NCI-H2171 treated with DMSO at 0.1 percent for 48 hours (cell line): ENCODE measurements around the gene TF.

ENCODE experiments used
- DNase-seq: peaks from one replicate; lab custom pipeline; 2025; lab: John Stamatoyannopoulos, UW

The TF gene

DNA sequence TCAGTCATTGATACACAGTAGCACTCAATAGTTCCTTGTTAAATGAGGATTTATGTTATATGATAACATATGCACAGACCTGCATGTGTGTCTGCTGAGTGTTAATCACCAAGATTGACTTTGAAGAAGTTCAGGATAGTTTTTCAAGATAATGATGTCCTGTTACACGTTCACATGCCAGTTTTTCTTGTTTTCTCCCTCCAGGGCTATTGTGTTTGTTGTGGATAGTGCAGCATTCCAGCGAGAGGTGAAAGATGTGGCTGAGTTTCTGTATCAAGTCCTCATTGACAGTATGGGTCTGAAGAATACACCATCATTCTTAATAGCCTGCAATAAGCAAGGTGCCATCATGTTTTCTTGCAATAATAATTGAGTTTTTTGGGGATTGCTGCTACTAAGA is 69.2 kb downstream of the TF start:
- no peak for DNase-seq

DNA sequence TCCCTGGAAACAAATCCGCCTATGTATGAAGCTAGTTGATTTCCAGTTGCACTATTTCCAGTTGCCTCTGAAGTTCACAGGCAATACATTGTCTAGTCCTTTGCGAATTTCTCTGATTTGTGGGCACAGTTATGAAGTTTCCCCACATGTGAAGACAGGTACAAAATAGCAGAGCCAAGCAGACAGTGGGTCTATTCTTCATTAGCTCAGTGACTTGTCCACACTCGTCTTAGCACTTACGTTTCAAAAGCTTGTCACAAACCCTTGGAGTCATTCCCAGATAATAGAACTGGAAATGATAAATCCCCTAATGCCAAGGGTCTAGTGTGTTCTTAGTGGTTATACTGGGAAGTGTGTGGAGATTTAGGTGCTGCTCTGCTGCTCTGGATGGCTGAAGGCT is 73.9 kb downstream of the TF start:
- no peak for DNase-seq

DNA sequence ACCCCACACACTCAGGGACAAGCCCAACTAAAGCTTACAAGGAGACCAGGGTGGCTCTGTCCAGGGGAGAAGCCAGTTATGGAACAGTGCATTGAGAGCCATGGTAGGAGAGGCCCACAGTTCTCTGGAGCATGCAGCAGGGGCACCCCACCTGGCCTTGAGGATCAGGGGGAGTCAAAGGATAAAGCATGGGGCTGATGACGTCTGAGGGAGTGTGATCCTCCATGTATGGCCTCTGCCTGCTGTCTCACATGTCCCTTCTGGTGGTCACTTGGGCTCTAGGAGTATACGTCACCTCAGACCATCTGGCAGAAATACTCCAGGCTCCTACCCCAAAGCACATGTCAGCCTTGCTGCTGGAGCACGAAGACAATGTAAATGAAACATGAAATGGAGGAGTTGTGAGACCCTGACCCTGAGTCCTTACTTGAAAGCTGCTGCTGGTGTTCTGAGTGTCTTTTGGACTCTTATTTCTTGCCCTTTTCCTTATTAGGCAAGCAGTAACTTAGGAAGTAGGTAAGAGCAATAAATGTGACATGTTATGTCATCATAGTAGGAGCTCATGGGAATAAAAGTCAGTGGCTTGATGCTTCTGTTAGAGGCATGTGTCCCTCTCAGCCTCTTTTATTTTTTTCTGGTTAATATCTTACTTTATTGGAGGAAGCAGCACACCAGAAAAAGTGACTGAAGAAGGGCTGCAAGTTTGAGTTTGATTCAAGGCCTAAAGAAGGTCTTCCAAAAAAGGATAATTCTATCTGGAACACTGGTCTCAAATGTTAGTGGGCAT is 74.9 kb downstream of the TF start:
- DNase-seq = no peak

DNA sequence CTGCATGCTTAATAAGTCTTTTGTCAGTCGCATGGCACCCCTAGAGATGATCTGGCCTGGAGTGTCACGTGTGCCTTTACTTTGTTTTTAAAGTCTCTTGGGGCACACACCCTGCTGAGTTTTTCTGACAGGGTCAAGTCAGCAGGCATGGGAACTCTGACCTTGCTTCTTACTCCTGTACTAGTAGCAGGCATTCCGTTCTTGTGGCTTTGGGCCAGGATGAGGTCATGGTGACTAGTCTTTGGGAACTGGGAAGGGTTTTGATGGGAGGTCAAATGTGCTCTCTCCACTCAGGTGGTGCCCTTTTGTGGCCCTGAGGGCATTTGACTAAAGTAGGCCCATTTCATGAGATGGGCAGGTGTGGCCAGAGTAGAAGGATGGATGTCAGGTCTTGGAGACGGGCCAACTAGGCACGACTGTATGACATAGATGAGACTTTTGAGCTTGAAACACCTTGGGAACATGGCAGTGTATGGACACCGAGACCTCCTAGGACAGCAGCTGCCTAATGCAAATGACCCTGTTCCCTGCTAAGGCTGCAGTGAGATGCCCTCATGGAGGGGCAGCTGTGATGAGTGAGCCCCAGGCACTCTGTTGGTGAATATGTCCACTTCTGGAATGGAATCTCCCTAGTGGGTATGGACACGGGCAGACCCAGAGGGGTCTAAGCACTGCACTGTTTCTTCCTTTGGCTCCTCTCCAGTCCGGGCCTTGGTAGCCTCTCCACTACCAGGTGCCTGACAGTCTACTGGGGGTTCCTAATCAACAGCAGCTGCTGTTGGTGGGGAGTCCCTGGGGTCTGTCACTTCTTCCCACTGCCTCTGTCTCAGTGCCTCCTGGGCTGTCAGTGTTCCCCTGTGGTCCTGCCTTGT is 75.8 kb downstream of the TF start:
- no peak for DNase-seq

DNA sequence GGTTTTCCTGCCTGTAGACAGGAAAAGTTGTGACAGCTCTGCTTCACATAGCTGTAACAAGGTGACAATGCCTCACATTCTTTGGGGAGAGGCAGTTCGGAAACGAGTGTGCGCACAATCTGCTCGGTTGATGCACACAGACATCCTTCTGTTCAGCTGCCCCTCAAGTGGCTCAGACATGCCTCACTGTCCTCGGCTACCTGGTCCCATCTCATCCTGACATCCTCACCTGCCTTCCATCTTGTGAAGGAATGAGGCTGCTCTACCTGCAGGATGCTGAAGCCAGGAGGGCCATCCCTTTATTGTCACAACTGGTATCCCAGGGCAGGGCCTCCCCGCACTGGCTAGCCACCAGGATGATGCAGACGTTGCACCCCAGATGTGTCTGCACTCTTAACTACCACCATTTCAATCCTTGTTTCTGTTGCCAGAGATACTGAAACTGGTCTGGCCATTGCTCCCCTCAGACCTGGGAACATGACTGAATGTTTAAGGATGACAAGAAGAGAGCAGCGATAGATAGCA is 78.8 kb downstream of the TF start:
- no peak for DNase-seq

DNA sequence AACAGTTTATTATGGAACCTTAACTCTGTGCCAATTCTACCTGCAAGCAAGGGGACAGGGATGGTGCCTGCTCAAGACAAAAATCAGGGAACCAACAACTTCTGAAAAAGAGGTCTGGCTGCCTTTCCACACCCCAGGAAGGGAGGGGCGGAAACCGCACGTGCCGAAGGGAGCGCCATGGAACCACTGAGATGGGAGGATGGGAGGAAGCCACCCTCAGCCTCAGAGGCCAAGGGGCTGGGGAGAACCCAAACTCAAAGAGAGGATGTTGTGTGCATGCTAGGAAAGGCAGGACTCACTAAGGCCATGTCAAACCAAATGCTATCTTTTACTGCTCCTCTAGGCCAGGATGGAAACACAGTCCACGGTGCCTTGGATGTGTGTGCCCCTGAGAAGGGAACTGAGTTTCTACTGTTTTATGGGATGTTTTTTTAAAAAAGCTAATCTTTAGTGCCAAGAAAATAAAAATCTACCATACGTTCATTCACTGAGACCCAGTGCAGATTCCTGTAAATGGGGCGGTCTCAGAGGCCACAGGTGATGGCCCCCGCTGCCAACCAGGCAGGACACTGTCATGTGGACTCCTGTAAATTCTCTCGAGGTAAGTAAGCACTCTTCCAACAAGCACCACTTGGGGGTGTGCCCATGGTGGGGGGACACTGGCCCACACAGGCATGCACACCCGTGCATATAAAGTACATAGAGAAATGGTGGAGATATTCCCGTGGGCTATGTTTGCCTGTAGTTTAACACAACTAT is 80.0 kb downstream of the TF start:
- DNase-seq = no peak

DNA sequence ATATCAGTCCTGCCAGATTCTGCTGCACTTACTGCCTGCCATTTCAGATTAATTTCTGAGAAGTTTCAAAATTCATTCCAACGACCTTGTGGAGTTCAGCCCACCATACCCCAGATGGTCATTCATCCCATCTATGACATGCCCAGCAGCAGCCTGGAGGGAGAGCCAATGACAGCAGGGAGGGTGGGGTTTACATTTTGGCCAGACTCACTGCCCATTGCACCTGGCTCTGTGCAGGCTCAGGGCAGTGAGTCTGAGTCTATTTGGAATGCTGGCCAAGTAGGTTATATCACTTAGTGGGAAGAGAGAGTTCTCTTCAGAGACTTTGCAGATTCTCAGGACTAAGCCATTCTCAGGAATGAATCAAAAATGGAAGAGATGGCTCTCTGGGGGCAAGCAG is 80.9 kb downstream of the TF start:
- no peak for DNase-seq

DNA sequence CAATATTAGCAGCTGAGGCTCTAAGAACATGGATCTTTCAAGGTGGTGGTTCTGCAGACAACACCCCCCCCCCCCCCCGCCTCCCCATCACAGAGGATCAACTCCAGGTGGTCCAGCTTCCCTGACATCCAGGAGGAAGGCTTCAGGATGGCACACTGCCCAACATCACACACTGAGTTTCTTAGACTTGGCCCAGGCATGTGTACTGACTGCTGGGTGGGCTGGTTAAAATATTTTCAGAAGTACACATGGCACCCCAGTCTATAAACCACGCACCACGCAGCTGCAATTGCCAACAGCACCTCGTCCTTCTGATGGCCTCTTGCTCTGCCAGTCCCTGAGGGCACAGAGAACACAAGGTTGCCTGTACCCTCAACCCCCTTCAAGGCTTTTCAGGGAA is 81.5 kb downstream of the TF start:
- no peak for DNase-seq

DNA sequence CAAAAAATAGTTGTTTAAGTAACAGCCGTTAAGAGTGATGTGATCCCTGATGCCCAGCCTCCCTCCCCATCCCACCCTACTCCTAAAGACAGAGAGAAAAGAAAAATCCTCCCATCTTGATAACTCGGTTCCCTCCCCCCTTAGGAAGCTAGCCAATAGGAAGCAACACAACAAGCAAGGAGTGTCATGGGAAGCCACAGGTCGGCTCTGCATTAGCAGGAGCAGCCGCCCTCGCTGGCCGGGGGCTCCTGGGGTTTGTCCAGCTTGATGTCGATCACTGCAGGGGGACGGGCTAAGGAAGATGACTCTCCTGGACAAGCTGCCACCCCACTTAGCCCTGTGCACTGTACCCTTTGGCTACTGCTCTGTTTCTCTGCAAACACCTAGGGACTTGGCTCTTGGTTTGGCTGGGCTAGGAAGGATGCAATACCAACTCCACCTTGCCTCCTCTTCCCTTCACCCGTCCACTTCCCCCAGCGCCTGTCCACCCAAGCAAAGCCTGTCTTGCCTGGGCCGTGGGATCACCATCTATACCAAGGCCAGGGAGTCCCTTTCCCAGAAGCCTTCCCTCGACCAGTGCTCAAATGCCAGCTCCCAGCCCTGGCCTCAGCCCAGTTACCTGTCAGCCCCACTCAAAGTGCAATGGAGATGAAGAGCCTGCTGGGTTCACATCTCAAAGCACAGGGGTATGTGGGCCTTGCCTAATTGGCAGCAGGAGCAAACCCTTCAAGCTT is 82.5 kb downstream of the TF start:
- no peak for DNase-seq

DNA sequence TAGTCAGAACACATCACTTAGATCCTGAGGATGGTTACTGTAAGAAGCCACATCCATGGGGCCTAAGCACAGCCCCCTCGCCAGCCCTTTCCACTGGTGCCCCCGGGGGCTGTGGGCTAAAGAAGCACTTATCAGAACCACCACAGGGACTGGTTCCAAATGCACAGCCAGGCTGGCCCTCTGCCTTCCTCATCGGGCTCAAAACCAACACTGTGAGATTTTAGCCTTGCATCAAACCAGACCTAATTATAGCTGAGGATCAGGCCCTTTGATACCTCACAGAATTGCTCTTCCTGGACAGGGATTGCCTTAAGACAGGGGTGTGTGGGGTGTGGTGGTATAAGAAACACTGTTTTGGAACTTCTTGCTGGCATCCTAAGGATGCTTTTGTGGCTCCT is 83.1 kb downstream of the TF start:
- no peak for DNase-seq

DNA sequence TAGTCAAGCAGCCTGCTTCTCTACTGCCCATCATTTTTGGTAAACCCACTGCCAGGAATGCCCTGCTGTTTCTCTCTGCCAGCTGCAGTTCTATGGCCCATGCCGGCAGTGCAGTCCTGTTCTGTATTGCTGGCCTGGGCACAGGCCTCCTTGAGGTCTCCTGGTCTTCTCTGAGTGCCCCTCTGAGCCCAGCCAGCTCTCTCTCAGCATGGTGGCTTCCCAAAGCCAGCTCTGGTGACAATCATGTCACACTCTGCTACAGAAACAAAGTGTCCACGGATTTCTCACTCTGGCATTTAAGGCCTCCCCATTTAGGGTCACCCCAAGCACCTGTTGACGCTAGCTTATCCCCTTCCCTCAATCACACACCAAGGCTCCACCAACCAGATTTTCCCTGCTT is 83.9 kb downstream of the TF start:
- DNase-seq = no peak

DNA sequence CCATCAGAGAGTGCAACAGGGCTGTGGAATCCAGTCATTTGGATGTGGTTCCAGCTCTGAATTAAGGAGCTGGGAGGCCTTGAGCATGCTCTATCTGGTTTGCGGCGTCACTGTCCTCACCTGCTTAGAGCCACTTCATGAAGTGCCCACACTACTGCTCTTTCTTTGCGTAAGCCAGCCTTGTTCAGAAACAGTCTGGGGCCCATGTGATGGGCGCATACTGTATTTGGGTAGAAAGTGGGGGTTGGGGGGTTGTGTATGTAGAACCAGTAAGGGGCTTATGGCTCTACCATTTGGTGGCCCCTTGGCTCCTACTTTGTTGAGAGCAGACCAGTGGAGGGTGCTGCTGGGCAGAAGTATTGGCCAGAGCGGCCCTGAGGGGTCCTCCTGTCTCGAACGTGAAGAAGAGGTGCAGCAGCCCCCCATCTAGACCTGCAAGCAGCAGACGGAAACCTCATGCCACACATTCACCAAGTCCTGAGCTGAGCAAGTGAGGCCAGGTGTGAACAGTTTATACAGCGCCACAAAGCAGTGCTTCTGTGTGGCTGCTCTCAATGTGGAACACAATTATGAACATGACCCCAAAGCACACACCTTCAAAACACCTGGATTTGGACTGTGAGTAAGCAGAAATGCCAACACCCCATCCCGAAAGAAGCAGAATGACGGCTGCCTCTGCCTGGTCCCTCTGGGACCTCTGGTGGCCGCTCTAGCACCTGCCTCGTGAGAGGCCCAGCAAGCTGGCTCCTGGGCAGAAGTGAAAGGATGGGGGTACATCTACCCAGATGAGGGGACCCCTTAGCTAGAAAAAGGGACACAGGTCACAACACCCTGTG is 86.0 kb downstream of the TF start:
- no peak for DNase-seq

DNA sequence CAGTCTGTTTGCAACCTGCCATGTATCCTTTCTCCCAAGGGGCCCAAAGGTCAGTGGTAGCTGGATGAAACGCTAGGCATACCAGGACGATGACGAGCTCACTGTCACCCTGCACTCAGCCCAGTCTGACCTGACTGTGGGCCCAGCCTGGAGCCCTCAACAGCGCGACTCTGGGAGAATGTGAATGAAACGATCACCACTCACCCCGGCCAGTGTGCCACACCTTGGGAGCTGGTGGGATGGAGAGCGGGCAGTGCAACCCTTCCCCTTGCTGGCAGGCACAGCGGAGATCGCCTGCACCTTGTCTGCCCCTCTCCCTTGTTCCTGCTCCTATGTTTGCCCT is 86.6 kb downstream of the TF start:
- DNase-seq = no peak

DNA sequence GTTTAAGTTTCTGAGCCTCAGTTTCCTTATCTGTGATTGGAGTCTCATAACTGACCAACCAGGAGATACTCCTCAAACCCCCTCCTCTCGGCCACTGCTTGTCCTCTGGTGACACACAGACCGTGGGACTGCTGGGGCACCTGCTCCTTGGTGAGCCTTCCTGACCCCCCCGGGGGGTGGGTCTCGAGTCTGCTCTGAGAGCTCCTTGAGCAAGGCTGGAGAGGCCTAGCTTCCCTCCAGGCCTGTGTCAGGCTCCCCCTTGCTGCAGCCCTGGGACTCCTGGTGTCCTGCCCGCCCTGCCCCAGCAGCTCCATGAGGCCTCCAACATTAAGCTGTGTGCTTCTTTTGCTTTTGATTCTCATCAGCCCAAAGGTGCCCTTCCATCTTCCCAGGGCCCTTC is 87.1 kb downstream of the TF start:
- no peak for DNase-seq

DNA sequence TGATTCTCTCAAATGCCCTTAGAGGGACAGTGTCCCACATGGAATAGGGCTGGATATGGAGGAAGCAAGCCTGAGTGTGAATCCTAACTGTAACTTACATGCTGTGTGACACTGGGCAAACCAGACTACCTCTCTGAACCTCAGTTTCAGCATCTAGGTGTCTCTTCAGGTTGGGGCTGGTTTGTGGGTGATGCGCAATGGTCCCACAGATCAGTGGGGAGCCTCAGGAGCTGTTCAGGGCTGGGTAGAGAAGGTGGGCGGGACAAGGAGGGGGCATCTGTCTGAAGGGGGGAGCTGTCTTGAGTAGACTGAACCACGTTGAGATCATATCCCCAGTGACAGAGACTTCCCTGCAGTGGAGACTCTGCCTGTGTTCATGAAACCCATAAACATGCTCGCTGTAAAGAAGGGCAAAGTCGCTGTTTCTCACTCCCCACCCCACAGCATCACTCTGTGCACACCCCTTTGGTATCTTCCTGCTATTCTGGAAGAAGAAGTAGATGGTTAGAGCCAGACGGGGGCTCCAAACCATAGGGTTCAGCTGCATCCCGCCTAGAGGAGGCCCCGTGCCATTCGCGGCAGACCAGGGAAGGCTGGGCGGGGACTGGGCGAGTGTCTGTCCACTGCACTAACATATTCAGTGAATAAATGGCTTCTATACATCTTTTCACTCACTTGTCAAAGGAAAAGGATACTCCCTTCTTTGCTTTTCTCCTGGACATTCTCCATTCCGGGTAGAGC is 87.9 kb downstream of the TF start:
- DNase-seq = no peak

DNA sequence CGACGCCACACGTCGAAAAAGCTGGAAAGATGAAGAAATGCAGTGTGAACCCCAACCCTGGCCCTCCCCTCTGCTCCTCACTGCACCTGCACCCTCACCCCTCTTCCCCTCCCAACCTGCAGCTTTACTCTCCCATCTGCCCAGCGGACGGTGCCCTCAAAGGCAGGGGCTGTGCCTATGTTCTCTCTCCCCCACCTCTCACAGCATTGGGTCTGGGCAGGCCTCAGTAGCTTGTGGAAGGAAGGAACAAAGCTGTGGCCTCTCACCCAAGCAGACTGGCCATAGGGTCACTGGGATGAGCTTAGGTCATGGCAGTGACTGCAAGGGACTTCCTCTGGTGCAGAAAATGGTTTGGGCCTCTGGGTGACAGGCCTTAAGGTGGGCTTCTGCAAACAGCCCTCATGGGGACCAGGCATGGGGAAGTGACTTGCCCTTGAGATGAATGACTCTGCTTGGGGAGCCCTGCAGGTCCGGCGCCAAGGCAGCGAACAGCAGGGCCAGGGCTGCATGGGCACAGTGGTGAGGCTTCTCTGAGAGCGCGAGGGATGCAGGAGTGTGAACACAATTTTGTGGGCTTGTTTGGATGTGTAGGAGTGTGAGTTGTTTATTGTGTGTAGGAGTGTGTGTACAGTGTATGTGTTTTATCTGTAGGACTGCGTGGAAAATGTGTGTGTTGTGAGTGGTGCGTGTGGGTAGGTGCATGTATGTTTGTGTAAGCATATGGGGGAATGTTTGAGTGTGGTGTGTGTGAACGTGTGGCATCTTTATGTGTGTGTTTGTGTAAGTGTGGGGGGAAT is 88.6 kb downstream of the TF start:
- DNase-seq = no peak

DNA sequence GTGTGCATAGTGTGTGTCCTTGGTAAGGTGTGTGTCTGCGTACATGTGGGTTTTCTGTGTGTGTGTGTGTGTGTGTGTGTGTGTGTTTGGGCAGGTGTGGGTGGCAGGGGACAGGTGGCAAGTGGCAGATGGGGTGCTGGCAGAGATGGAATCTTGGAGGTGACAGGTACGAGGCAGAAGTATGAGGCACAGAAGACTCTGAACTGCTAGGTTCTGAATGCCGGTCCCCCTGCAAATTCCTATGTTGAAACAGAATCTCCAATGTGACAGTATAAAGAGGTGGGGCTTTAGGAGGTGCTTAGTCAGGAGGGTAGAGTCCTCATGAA is 89.2 kb downstream of the TF start:
- no peak for DNase-seq

DNA sequence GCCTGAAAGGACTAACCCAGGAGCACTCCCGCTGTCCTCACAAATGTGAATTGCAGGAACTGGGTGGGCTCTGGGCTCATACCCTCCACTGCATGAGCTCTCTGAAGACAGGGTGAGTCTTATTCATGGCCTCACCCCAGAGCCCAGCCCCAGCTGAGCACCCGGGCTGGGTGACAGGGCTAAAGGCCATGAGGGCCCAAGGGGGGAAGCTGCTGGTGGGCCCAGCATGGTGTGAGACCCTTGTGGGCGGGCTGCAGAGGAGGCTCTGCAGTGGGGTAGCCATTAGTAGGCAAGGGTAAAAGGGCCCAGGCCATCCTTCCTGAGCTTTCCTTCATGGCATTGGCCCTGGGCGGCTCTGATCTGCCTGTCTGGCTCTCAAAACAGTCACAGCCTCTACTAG is 89.8 kb downstream of the TF start:
- no peak for DNase-seq

DNA sequence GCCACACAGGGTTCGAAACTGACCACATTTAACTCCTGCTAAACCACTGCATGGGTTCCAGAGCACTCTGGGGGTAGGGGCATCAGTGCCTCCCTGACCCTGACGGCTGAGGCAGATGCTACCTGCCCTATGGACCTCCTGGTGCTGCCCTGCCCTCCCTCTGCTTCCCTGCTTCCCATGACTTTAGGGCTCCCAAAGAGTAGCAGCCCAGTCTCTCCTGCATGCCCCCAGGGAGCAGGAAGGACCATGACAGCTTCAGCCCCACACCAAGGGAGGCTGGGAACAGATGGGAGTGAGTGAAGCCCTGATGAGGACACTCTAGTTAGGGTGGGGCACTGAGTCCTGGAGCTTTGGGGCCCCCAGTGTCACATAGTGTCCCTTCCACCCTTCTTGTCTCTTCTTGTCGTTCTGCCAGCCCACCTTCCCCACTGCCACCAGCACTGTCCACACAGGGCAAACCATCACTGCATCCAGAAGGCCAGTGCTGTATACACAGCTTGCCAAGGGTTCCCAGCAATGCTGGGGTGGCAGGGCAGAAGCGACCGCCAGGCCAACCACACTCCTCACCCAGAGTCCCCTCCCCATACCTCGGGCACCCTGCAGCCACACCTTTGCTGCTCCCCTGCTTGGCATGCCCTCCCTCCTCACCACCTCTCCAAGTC is 90.4 kb downstream of the TF start:
- DNase-seq = no peak
